IMR-90 (cell line): ENCODE measurements around the gene TF. TPM values are rescaled to one million over a fixed set of nuclear protein-coding genes. Genes with fewer than 3 reads are reported as not detected.

Experiments
- ATAC-seq: fragments of 200-7000 bp; cut with Tn5 transposase; 2 replicates; pipeline ENCODE4 v1.9.1; 2020; ENCODE audit warnings: low read depth, mild to moderate bottlenecking, moderate library complexity
- Bru-seq: library from RNA; stranded (reverse); fragments of 400-500 nt; gene quantifications from one replicate; lab custom pipeline; 2021; lab: Mats Ljungman, UMichigan
- BruChase-seq, 2 experiments: library from RNA; stranded (reverse); fragments of 400-500 nt; gene quantifications; one replicate each; lab custom pipeline; 2021; lab: Mats Ljungman, UMichigan
- BruUV-seq: library from RNA; stranded (reverse); fragments of 400-500 nt; replicated peaks from 2 replicates; lab custom pipeline; 2021; lab: Mats Ljungman, UMichigan
- CTCF ChIA-PET: fragments of 300-600 bp; formaldehyde crosslinking; extraction: SDS; loops from one replicate; lab custom pipeline; 2021; ENCODE audit warnings: antibody characterized with exemption; lab: Yijun Ruan, JAX
- POLR2A ChIA-PET: fragments of 300-600 bp; sonication (Branson Sonifier 250); formaldehyde crosslinking; loops from one replicate; lab custom pipeline; 2022; ENCODE audit warnings: antibody characterized with exemption; ENCODE audit not compliant: unreplicated experiment; lab: Charles Lee
- DNase-seq: peaks from one replicate; pipeline ENCODE4 v3.0.0; 2013
- H2AFZ ChIP-seq: replicated peaks from 2 replicates; pipeline ENCODE3; 2013; ENCODE audit warnings: low read length, mild to moderate bottlenecking; ENCODE audit not compliant: poor library complexity
- H2AK5ac ChIP-seq: 2 replicates; pipeline ENCODE4 v1.6.1; 2013; ENCODE audit warnings: low read depth, low read length, inconsistent platforms
- H2AK9ac ChIP-seq: replicated peaks from 2 replicates; pipeline ENCODE3; 2013; ENCODE audit warnings: mild to moderate bottlenecking, low read depth, low read length, moderate library complexity; ENCODE audit not compliant: poor library complexity
- H2BK120ac ChIP-seq: 2 replicates; pipeline ENCODE4 v1.6.1; 2013; ENCODE audit warnings: low read depth, low read length, inconsistent platforms
- H2BK15ac ChIP-seq: 3 replicates; pipeline ENCODE4 v1.6.1; 2013; ENCODE audit warnings: low read depth, low read length, inconsistent platforms
- H2BK20ac ChIP-seq: 2 replicates; pipeline ENCODE4 v1.6.1; 2013; ENCODE audit warnings: low read depth, mild to moderate bottlenecking, inconsistent platforms, low read length, moderate library complexity
- H2BK5ac ChIP-seq: 2 replicates; pipeline ENCODE4 v1.6.1; 2013; ENCODE audit warnings: mild to moderate bottlenecking, low read depth, low read length, inconsistent platforms; ENCODE audit not compliant: poor library complexity, severe bottlenecking
- H3K14ac ChIP-seq: replicated peaks from 2 replicates; pipeline ENCODE4 v1.6.1; 2013; ENCODE audit warnings: low read depth, low read length, inconsistent platforms
- H3K18ac ChIP-seq: 2 replicates; pipeline ENCODE4 v1.6.1; 2013; ENCODE audit warnings: low read depth, low read length, control low read depth
- H3K23ac ChIP-seq: 2 replicates; pipeline ENCODE4 v1.6.1; 2013; ENCODE audit warnings: low read depth, low read length, inconsistent platforms
- H3K27ac ChIP-seq: 2 replicates; pipeline ENCODE4 v1.5.1; 2013; ENCODE audit warnings: mild to moderate bottlenecking, control low read depth, low read length; ENCODE audit not compliant: insufficient read depth
- H3K27me3 ChIP-seq: 2 replicates; pipeline ENCODE4 v1.6.1; 2013; ENCODE audit warnings: low read length; ENCODE audit not compliant: control insufficient read depth, insufficient read depth
- H3K36me3 ChIP-seq: 2 replicates; pipeline ENCODE4 v1.6.1; 2013; ENCODE audit warnings: low read length, mixed read lengths; ENCODE audit not compliant: control insufficient read depth, insufficient read depth
- H3K4ac ChIP-seq: 2 replicates; pipeline ENCODE4 v1.6.1; 2013; ENCODE audit warnings: low read depth, low read length, inconsistent platforms
- H3K4me1 ChIP-seq: 2 replicates; pipeline ENCODE4 v1.6.1; 2013; ENCODE audit warnings: low read length, mixed read lengths; ENCODE audit not compliant: control insufficient read depth, insufficient read depth
- H3K4me2 ChIP-seq: 2 replicates; pipeline ENCODE4 v1.6.1; 2013; ENCODE audit warnings: low read depth, mild to moderate bottlenecking, control low read depth, low read length, moderate library complexity
- H3K4me3 ChIP-seq: 2 replicates; pipeline ENCODE4 v1.5.1; 2013; ENCODE audit warnings: low read depth, mild to moderate bottlenecking, control low read depth, low read length, moderate library complexity; ENCODE audit not compliant: insufficient read depth
- H3K56ac ChIP-seq: 2 replicates; pipeline ENCODE4 v1.6.1; 2013; ENCODE audit warnings: low read length, inconsistent platforms; ENCODE audit not compliant: insufficient read depth; ENCODE audit errors: extremely low read depth
- H3K79me1 ChIP-seq, 2 experiments: 2 replicates each; pipeline ENCODE4 v1.6.1; 2013; ENCODE audit warnings: low read length in 2 of 2, inconsistent platforms in 1 of 2, low read depth in 1 of 2
- H3K9ac ChIP-seq: 2 replicates; pipeline ENCODE4 v1.6.1; 2013; ENCODE audit warnings: low read depth, low read length, control low read depth
- H3K9me1 ChIP-seq: 2 replicates; pipeline ENCODE4 v1.6.1; 2013; ENCODE audit warnings: low read length, inconsistent platforms; ENCODE audit not compliant: insufficient read depth
- H3K9me3 ChIP-seq: 2 replicates; pipeline ENCODE4 v1.6.1; 2013; ENCODE audit warnings: low read length; ENCODE audit not compliant: control insufficient read depth, insufficient read depth
- H4K20me1 ChIP-seq: 2 replicates; pipeline ENCODE4 v1.6.1; 2013; ENCODE audit warnings: low read length, inconsistent platforms; ENCODE audit not compliant: insufficient read depth
- H4K5ac ChIP-seq: 2 replicates; pipeline ENCODE4 v1.6.1; 2013; ENCODE audit warnings: mild to moderate bottlenecking, low read depth, low read length, control low read depth
- H4K8ac ChIP-seq, 2 experiments: 2 replicates each; pipeline ENCODE4 v1.6.1; 2013; ENCODE audit warnings: low read depth in 2 of 2, low read length in 2 of 2, control low read depth in 1 of 2, inconsistent platforms in 1 of 2
- H4K91ac ChIP-seq: 2 replicates; pipeline ENCODE4 v1.6.1; 2013; ENCODE audit warnings: low read depth, low read length, inconsistent platforms; ENCODE audit not compliant: insufficient read depth
- BHLHE40 ChIP-seq: fragments of 150-350 bp; IDR thresholded peaks from 2 replicates; pipeline ENCODE4 v1.6.1; 2016; ENCODE audit warnings: mild to moderate bottlenecking, low read depth, low read length
- CEBPB ChIP-seq: IDR thresholded peaks from 2 replicates; pipeline ENCODE4 v1.6.1; 2012; ENCODE audit warnings: low read depth, low read length, improper control_type of control experiment
- CHD1 ChIP-seq: IDR thresholded peaks from 2 replicates; pipeline ENCODE4 v1.6.1; 2012; ENCODE audit warnings: low read depth, low read length, improper control_type of control experiment
- CTCF ChIP-seq: conservative IDR thresholded peaks from 2 replicates; pipeline ENCODE4 v1.5.1; 2012; ENCODE audit warnings: mild to moderate bottlenecking, low read depth, low read length, improper control_type of control experiment
- ELK1 ChIP-seq: fragments of 150-350 bp; IDR thresholded peaks from 2 replicates; pipeline ENCODE4 v1.6.1; 2016; ENCODE audit warnings: low read depth, mild to moderate bottlenecking, low read length, moderate library complexity, borderline replicate concordance
- MAZ ChIP-seq: IDR thresholded peaks from 2 replicates; pipeline ENCODE4 v1.6.1; 2012; ENCODE audit warnings: low read depth, mild to moderate bottlenecking, low read length, improper control_type of control experiment, moderate library complexity, borderline replicate concordance
- MXI1 ChIP-seq: IDR thresholded peaks from 2 replicates; pipeline ENCODE4 v1.6.1; 2012; ENCODE audit warnings: low read depth, mild to moderate bottlenecking, low read length, moderate library complexity, borderline replicate concordance
- NFE2L2 ChIP-seq: fragments of 150-350 bp; IDR thresholded peaks from 2 replicates; pipeline ENCODE4 v1.6.1; 2016; ENCODE audit warnings: low read depth, mild to moderate bottlenecking, low read length
- POLR2A ChIP-seq: IDR thresholded peaks from 2 replicates; pipeline ENCODE4 v1.6.1; 2012; ENCODE audit warnings: mild to moderate bottlenecking, low read depth, low read length
- RAD21 ChIP-seq: IDR thresholded peaks from 2 replicates; pipeline ENCODE4 v1.6.1; 2012; ENCODE audit warnings: low read length, improper control_type of control experiment
- RCOR1 ChIP-seq: IDR thresholded peaks from 2 replicates; pipeline ENCODE4 v1.6.1; 2012; ENCODE audit warnings: mild to moderate bottlenecking, low read length, improper control_type of control experiment; ENCODE audit not compliant: insufficient replicate concordance
- RFX5 ChIP-seq: IDR thresholded peaks from 2 replicates; pipeline ENCODE4 v1.8.0; 2012; ENCODE audit warnings: low read depth, mild to moderate bottlenecking, low read length, moderate library complexity
- USF2 ChIP-seq: fragments of 150-350 bp; IDR thresholded peaks from 2 replicates; pipeline ENCODE4 v1.6.1; 2017; ENCODE audit warnings: mild to moderate bottlenecking, antibody characterized with exemption, low read length, low read depth
- WGBS, 2 experiments: methylation state at CpG; one replicate each; pipeline versions ENCODE4 v1.1.5 to v1.1.7; 2013; ENCODE audit warnings: missing lambda C conversion rate in 2 of 2; ENCODE audit not compliant: insufficient read length in 1 of 2; ENCODE audit errors: extremely low coverage in 2 of 2; 5-methylcytosine and 5-hydroxymethylcytosine counted together
- dilution Hi-C: fragments of 300-500 bp; cut with HindIII; formaldehyde crosslinking; loops from one replicate; pipeline ENCODE4 v1.14.3; 2018; ENCODE audit warnings: low sequenced_read_pairs; ENCODE audit not compliant: unreplicated experiment
- in situ Hi-C: fragments of 300-500 bp; cut with MboI; formaldehyde crosslinking; loops from 3 replicates; pipeline ENCODE4 v1.14.3; 2019; ENCODE audit warnings: low sequenced_read_pairs, inconsistent platforms, mixed read lengths
- intact Hi-C: fragments of 100-400 bp; cut with micrococcal nuclease; formaldehyde crosslinking; loops from 2 replicates; pipeline ENCODE4 v1.10.0; 2022
- long read RNA-seq: library from polyadenylated mRNA; unstranded; transcript quantifications from one replicate; pipeline ENCODE4 v2.0.0, GENCODE V29; 2021; ENCODE audit not compliant: unreplicated experiment
- polyA plus RNA-seq, 3 experiments: library from polyadenylated mRNA; depleted of rRNA; stranded (reverse); fragments of >200 nt; gene quantifications; 2 replicates each; pipeline ENCODE4 v1.2.3, GENCODE V29; 2012; ENCODE audit warnings: low replicate concordance in 1 of 3
- total RNA-seq: library from RNA; depleted of rRNA; stranded (reverse); fragments of >200 nt; gene quantifications from 2 replicates; pipeline ENCODE4 v1.2.3, GENCODE V29; 2012; rRNA removed

TF gene
- total RNA-seq (not detected in 2 replicates), polyA plus RNA-seq (2012; rRNA removed) (0.01 and 0.07 TPM in 2 replicates), Bru-seq, nascent RNA (percentile 15 among the genes with signal in this experiment), BruChase-seq, experiment 1, labeled RNA remaining after a 6-hour chase (percentile 24 among the genes with signal in this experiment), BruChase-seq, experiment 2, labeled RNA remaining after a 2-hour chase (percentile 21 among the genes with signal in this experiment)
- 0.07 TPM in 1 of 2 replicates, not detected in the other for polyA plus RNA-seq (2012; cell fraction: cytosol; rRNA removed)
- polyA plus RNA-seq (2012; cell fraction: nucleus; rRNA removed; ENCODE audit: low replicate concordance), result 0.63 and 1.6 TPM in 2 replicates
- long read RNA-seq, result 0 reads

GRCh38 chr3:133745981-133746711 is at the start of gene TF:
TSS of gene TF (plus strand) at chr3:133746393. CDS start at chr3:133746441, 48 bp downstream.
- no peak within 1 kb of the TSS for H3K27ac ChIP-seq
- no peak within 1 kb of the TSS for H2AK5ac ChIP-seq
- H2AFZ ChIP-seq, result peak within 1 kb of the TSS; percentile 39
- no peak within 1 kb of the TSS for H4K8ac ChIP-seq
- ATAC-seq (no peak), DNase-seq (no peak)
- H3K4me2 ChIP-seq, result no peak within 1 kb of the TSS; the same call in 1 of the 2 replicates
- peaks cover 45% of the 10 kb centered on the region for H3K27me3 ChIP-seq
- no peak within 1 kb of the TSS for H3K4me3 ChIP-seq
- no peaks in the 10 kb centered on the region for H3K36me3 ChIP-seq
- H3K18ac ChIP-seq, result no peak within 1 kb of the TSS
- no peak within 1 kb of the TSS for H2BK5ac ChIP-seq
- no peak within 1 kb of the TSS for H3K23ac ChIP-seq
- no peaks in the 10 kb centered on the region for H4K20me1 ChIP-seq
- BruUV-seq, result no TSS peak
- intact Hi-C loops, result no loop called here
- in situ Hi-C loops, result no loop called here
- H3K4ac ChIP-seq, result no peak within 1 kb of the TSS
- no peak within 1 kb of the TSS for H2BK120ac ChIP-seq
- WGBS, 2 experiments, result 4% methylated on average over 24 of the region's 50 CpGs; no CpG with 5 or more reads in 1 of the 2 experiments
- no peak within 1 kb of the TSS for H3K9ac ChIP-seq
- H3K79me1 ChIP-seq, result no peaks in the 10 kb centered on the region
- H2BK15ac ChIP-seq, result no peak within 1 kb of the TSS
- H4K91ac ChIP-seq, result no peak within 1 kb of the TSS
- H3K56ac ChIP-seq, result no peak within 1 kb of the TSS
- no peak within 1 kb of the TSS for H3K14ac ChIP-seq
- ChIA-PET CTCF (no interaction called here), POLR2A (no interaction called here)
- H3K9me3 ChIP-seq, result no peaks in the 10 kb centered on the region
- H2BK20ac ChIP-seq, result no peak within 1 kb of the TSS
- dilution Hi-C loops, result no loop called here
- no peak within 1 kb of the TSS for H2AK9ac ChIP-seq
- no peaks in the 10 kb centered on the region for H3K4me1 ChIP-seq
- H4K5ac ChIP-seq, result no peak within 1 kb of the TSS
- no peaks in the 10 kb centered on the region for H3K9me1 ChIP-seq
- TF ChIP-seq RFX5 (no peak), CEBPB (no peak), ELK1 (no peak), POLR2A (no peak), MXI1 (no peak), CTCF (no peak), BHLHE40 (no peak), USF2 (no peak), NFE2L2 (no peak), MAZ (no peak), RAD21 (no peak), CHD1 (no peak), RCOR1 (no peak)
